Forelimb muscle (tissue), 1 donor: ENCODE measurements around the gene SELL. TPM values are rescaled to one million over a fixed set of nuclear protein-coding genes. Genes with fewer than 3 reads are reported as not detected.
"Not testable (repeated sequence)": the region's sequence is repeated elsewhere in the genome, so short reads cannot be mapped to it uniquely, and the experiment has no call there.

Experiments
- DNase-seq: peaks from one replicate; pipeline ENCODE4 v3.0.0-alpha.2; 2013; ENCODE audit warnings: low read depth
- polyA plus RNA-seq: library from polyadenylated mRNA; unstranded; fragments of 120-200 nt; gene quantifications from one replicate; pipeline ENCODE4 v1.2.1, GENCODE V29; 2013; ENCODE audit not compliant: insufficient read length

Gene SELL
- polyA plus RNA-seq, 1 donor: 1.6 TPM

GRCh38 chr1:169704797-169705196 lies 6.6 kb downstream of the SELL start:
- DNase-seq: no peak

- no peak for DNase-seq
Measured at GRCh38 chr1:169701261-169702005, 10.0 kb downstream of the SELL start.

GRCh38 chr1:169699707-169700106 lies 11.7 kb downstream of the SELL start:
- DNase-seq: no peak

GRCh38 chr1:169698976-169699375 lies 12.4 kb downstream of the SELL start:
- DNase-seq: no peak

- no peak for DNase-seq
Measured at GRCh38 chr1:169697755-169698154, 13.7 kb downstream of the SELL start.

- no peak for DNase-seq
Measured at GRCh38 chr1:169696273-169697100, 14.9 kb downstream of the SELL start.

GRCh38 chr1:169694304-169695075 lies 16.9 kb downstream of the SELL start:
- DNase-seq: no peak

GRCh38 chr1:169692756-169693460 lies 18.5 kb downstream of the SELL start:
- DNase-seq: no peak

- no peak for DNase-seq
Measured at GRCh38 chr1:169690489-169690888, 20.9 kb downstream of the SELL start.

- no peak for DNase-seq
Measured at GRCh38 chr1:169689395-169689794, 22.0 kb downstream of the SELL start.

GRCh38 chr1:169688377-169688776 lies 23.0 kb downstream of the SELL start:
- not testable (repeated sequence) for DNase-seq

GRCh38 chr1:169683661-169684060 lies 27.8 kb downstream of the SELL start:
- DNase-seq: no peak

- DNase-seq: not testable (repeated sequence)
Measured at GRCh38 chr1:169683168-169683567, 28.3 kb downstream of the SELL start.

GRCh38 chr1:169682071-169682470 lies 29.3 kb downstream of the SELL start:
- no peak for DNase-seq

- DNase-seq: no peak
Measured at GRCh38 chr1:169681140-169681539, 30.3 kb downstream of the SELL start.

- DNase-seq: no peak
Measured at GRCh38 chr1:169680377-169681019, 30.9 kb downstream of the SELL start.

GRCh38 chr1:169679692-169680091 lies 31.7 kb downstream of the SELL start:
- no peak for DNase-seq

- no peak for DNase-seq
Measured at GRCh38 chr1:169676001-169676400, 35.4 kb downstream of the SELL start.

GRCh38 chr1:169670836-169671235 lies 40.6 kb downstream of the SELL start:
- no peak for DNase-seq

GRCh38 chr1:169670244-169670643 lies 41.2 kb downstream of the SELL start:
- DNase-seq: not testable (repeated sequence)
